Fibroblast of skin of scalp (primary cell): Measurements from ENCODE around the gene FAM193B.
"Not testable (repeated sequence)": the region's sequence is repeated elsewhere in the genome, so short reads cannot be mapped to it uniquely, and the experiment has no call there.

Experiments
- DNase-seq: peaks from one replicate; pipeline ENCODE4 v3.0.0-alpha.2; 2013

FAM193B gene

DNA sequence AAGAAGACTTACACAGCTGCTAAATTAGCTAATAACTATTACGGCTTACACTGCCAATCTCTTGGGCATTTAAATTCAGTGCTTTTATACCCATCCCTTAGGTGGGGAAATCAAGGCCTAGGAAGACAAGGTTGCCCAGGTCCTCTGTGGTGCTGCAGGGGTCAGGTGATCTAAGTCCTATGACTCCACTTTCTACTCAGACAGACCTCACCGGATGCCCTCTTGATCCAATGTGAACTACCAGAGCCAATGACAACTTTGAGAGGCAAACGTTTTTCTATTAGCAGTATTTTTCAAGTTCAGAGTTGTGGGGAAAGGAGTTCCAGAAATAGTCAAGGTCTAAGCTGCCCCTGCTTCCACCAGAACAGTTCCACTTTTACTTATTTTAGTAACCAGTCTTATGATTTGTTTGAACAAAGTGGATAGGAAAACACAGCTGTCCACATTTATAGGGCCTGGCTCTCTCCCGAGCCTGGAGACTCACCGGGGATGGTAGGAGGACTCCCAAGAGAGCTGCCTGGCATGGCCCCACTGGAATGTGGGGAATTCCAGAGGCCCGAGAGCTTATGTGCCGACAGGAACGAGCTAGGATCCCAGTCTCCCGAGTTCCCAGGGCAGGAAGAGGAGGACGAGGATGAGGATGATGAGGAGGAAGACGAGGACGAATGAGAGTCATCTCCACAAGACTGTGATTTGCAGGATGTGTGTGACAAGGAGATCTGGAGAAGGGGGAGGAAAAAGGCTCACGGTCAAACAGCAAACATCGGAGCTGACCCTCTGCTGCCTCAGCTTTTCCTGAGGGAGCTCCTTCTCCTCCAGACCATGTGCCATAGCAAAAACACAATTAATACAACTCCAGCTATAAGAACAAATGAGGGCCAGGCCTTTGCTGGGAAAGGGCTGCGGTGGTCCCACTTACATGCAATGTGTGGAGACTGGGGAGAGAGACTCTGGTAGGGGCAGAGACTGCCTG is 16.7 kb downstream of the FAM193B start:
- peak; percentile 94 for DNase-seq

DNA sequence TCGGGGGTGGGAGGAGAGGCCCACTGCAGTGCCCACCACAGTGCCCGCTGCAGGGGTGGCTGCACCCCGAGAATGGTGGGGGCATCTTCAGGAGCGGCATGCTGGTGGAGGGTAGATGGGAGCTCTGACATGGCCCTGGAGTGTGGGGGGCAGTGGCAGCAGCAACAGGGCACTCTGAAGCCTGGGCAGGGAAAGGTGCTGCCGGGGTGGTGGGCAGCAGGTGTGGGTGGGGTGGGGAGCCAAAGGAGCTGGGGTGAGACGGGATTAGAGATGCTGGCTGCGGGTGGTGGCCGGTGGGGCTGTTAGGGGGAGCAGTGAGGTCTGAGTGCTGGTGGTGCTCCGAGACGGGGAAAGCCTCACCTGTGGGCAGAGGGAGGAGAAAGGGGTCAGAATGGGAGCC is 18.0 kb downstream of the FAM193B start:
- DNase-seq, result no peak

GRCh38 chr5:177535125-177535524 is 19.2 kb downstream of the FAM193B start:
- DNase-seq, result peak; percentile 34

DNA sequence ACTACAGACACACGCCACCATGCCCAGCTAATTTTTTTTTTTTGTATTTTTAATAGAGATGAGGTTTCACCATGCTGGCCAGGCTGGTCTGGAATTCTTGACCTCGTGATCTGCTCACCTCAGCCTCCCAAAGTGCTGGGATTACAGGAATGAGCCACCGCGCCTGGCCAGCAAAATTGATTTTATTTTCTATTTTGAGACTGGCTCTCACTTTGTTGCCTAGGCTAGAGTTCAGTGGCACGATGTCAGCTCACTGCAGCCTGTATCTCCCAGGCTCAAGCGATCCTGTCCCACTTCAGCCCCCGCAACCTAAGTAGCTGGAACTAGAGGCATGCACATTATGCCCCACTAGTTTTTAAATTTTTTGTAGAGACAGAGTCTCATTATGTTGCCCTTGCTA is 19.9 kb downstream of the FAM193B start:
- DNase-seq, result not testable (repeated sequence)

DNA sequence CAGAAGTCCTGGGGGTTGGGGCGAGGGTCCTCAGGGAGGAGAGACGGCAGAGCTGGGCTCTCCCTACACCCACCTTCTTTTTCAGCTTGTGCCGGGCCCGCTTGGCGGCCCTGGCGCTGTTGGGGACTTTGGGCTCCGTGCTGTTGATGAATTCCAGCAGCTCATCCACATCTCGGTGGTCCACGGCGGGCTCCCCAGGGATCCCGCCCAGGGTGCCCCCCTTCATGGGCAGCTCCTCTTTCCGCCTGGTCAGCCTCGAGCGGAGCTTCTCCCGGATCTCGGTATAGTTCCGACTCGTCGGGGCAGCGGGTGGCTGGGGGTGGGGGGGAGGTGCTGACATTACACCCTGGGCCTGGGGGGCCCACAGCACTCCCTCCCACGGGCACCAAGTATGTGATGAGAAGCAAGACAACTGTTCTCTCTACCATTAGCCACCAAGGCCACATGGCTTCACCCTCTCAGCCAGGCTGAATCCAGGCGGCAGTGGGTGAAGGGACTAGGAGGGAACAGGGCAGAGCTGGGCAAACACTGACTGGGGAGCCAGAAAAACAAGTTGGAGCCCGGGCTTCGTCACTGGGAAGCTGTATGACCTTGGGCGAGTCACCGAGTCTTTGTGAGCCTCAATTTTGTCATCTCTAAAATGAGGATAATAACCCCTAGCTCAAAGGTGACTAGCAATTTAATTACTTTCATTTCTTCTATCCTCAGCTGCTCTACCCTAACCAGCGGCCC is 23.0 kb downstream of the FAM193B start:
- no peak for DNase-seq

DNA sequence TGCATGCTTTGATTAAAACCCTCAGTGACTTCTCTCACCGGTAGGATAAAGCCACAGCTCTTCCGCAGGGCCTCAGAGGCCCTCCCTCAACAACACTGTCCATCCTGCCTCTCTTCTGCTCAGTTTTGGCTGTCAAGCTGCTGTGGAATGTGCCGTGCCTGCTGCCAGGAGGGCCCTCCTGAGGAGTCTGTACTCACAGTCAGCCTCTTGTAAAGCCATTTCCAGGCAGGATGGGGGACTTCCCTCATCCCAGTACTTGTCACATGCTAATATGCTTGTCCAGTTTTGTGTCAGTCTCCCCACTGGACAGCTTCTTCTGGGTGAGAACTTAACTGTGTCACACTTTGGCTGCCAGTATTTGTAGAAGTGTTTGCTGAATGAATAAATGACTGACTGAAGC is 23.7 kb downstream of the FAM193B start:
- DNase-seq, result no peak

- no peak for DNase-seq
Observed at GRCh38 chr5:177529247-177530203, 24.8 kb downstream of the FAM193B start.

- no peak for DNase-seq
Observed at GRCh38 chr5:177528631-177529030, 25.7 kb downstream of the FAM193B start.

DNA sequence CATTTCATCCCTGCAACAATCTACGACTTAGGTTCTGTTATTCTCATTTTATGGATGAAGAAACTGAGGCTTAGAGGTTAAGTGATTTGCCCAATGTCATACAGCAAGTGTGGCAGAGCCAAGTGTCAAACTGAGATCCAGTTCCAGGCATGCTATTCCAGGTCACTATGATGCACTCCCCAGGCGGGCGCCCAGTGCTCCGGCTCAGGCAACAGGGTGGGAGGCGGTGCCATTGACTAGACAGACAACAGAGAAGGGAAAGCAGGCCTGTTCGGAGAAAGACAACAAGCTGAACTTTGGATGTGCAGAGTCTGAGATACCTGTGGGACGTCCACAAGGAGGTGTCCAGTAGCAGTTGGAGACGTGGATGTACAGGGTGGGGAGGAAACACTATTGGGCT is 26.8 kb downstream of the FAM193B start:
- no peak for DNase-seq

DNA sequence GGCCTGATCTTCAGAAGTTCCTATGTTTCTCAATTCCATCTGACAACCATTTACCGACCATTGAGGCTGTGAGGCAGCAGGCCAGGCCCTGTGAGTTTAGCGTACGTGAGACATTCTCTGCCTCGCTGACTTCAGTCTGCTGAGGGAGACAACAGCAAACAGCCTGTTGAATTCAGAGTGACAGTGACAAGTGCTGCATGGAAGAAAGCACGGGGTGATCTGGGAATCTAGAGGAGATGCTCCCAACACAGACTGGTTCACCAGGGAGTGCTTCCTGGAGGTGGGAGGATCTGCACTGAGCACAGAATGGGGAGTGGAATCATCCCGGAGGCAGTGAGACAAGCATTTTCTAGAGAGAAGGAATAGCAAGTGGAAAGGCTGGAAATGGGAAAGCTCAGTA is 27.6 kb downstream of the FAM193B start:
- no peak for DNase-seq

- no peak for DNase-seq
Observed at GRCh38 chr5:177526191-177526590, 28.2 kb downstream of the FAM193B start.

DNA sequence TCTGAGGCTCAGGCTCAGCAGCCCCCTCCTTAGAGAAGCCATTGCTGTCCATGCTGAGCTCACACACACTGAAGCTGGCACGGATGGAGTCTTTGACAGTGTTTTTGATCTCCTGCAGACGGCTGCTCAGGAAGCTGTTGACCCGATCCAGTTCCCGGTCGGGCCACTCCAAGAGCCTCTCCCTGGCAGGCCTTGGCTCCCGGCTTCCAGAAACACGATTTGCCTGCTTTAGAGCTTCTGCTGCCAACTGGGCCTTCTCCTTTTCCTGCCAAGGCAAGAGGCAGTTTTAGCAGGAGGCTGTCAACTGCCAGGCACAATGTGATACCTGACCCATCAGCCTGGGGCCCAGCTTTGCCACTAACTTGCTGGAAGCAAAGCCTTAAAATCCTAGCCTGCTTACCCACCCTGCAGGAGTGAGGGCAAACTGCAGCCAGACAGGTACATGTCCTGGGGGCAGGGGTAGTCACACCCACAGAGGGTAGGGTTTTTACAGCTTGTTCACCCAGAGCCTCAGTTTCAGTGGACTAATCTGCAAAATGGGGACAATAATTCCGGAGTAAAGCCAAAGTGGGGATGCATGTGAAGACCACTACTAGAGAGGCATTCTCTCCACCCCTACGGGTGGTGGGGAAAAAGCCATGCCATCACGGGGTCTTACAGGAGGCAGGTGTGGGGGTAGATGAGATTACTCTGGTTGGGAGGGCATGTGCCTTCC is 29.3 kb downstream of the FAM193B start:
- no peak for DNase-seq

DNA sequence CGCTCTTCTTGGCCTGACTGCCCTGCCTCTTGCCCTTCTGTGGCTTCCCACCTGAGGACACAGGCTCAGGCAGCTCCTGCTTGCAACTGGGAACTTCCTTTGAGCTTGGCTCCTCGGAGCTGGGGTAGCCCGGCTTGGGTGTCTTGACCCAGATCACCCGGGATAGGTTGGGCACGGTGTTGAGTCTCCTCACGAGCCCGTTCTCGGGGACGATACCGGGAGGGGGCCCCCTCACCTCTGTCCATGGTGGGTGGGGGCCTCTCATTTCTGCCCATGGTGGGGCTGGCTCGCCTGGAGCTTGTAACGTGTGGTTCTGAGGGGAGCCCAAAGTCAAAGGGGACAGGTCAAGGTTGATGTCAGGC is 29.8 kb downstream of the FAM193B start:
- no peak for DNase-seq

DNA sequence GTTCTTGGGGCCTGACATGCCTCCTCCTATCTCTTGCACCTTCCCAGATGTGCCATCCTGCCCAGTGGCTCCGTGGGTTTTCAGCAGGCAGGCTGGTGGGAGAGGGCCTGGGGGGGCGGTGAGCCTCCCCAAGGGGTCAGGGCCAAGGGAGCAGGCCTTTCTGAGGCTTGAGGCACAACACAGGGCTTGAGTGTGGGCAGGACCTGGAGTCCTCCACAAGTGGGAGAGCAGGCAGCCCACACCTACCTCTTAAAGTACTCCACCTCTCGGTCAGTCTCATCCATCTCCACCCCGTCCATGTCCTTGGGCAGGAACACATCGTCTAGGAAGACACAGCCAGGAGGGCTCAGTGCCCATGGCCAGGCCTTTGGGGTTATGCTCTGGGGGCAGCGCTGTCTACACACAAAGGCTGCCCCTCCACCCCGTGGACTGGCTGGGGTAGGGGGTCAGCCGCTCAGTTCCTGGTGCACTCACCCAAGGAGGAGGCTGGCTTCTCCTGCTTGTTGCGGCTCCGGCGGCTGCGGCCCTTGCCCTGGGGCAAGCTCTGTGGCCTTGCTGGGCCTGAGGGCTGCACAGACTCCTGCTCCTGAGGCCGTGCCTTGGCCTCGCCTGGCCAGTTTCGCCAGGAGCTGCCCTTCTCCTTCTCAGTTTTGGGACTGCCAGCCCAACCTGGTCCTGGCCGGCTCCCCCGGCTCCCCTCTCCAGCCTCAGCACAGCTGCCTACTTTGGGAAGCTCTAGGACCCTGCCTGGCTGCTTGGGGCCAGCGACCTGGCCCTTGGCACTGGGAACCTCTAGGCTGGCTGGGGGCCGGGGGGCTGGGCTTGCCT is 30.4 kb downstream of the FAM193B start:
- DNase-seq, result no peak

DNA sequence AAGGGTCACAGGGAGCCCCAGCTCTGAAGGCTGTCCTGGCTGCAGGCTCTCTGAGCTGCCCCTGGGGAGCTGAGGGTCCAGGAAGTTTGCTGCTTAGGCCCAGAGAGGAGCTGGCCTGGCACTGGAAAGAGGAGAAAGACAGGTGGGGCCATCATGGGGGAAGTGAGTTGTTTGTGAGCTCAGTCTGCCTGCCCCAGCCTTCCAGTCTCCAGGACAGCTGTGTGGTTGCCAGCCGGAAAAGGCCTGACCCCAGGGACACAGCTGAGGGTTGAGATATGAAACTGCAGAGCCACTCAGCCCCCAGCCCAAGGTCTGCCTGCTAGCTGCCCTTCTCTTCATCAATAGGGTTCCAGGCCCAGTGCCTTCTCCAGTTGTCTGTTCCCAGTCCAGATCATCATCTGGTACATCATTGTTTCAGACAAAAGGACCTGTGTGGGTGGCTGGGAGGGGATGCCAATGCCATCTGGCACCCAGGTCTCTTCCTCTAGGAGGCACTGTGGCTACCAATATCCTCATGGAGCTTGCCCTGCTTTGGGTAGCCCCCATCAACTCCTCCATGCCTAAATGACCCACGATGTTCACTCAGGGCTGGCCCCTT is 33.3 kb downstream of the FAM193B start:
- no peak for DNase-seq

DNA sequence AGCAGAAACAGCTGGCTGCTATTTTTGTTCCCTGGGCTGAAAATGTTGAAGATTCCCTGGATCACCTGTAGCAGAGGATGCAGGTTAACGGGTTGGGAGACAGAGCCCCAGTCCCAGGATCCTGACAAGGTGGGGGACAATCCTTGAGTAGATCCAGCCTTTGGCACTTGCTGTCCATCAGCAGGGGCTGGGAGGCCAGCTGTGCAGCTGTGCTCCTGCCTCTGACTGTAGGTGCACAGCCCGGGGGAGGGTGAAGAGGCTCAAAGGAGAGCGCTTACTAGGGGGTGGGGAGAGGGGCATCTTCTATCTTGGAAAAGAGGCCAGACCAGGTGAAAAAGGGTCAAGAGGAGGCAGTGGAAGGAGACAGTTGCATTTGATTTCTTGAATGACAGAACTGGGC is 34.1 kb downstream of the FAM193B start:
- no peak for DNase-seq

DNA sequence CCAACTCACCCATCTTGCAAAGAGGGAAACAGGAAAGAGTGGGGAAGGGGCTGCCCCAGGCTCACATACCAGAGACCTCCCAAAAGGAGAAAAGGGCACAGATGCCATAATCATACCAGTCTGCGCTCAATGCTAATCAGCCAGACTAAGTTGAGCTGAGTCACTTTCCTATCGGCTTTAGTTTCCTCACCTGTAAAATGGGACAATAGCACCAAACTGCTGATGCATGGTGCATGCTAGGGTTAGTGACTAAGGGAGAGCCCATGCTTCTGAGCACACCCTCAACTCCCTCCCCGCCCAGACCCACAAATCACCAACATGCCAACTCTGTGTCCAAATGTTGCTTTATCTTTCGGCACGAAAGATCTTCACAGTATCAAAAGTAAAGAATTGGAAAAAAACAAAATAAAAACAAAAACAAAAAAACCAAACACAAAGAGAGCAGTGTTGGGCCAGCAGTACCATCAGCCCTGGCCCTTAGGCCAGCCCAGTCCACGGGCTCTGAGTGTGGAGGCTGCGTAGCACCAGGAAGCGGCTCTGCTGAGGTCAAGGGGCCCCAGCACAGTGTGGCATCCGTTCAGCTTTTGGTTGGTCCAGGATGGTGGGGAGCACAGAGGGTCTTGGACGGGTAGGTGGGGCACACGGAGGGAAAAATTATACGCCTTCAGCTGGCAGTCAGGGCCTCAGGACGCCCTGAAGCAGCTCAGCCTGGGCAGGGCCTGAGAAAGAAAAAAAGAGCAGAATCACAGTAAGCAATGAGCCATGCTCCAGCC is 34.7 kb downstream of the FAM193B start:
- DNase-seq, result no peak

GRCh38 chr5:177516601-177517568 is 37.5 kb downstream of the FAM193B start, which contains the start of gene DDX41:
DDX41 (minus strand) TSS chr5:177516961; CDS start chr5:177516945, 16 bp downstream.
- peak; percentile 99 for DNase-seq
